Measurements from ENCODE around the gene OR8D2.
"Not testable (repeated sequence)": the region's sequence is repeated elsewhere in the genome, so short reads cannot be mapped to it uniquely, and the experiment has no call there.

Gene OR8D2

DNA sequence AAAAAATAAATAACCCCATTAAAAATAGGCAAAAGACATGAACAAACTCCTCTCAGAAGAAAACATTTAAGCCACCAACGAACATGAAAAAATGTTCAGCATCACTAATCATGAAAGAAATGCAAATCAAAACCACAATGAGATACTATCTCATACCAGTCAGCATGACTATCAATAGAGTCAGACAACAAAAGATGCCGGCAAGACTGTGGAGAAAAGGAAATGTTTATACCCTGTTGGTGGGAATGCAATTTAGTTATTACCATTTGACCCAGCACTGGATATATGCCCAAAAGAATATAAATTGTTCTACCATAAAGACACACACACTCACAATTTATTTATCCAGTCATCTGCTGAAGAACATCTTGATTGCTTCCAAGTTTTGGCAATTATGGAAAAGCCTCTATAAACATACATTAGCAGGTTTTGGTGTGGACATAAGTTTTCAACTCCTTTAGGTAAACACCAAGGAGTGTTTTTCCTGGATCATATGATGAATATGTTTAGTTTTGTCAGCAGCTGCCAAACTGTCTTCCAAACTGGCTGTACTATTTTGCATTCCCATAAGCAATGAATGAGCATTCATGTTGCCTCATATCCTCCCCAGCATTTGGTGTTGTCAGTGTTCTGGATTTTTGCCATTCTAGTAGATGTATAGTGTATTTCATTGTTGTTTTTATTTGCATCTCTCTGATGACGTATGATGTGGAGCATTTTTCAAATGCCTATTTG is 34.2 kb downstream of the OR8D2 start:
- no peak for DNase-seq (ENCODE audit: low spot score)

DNA sequence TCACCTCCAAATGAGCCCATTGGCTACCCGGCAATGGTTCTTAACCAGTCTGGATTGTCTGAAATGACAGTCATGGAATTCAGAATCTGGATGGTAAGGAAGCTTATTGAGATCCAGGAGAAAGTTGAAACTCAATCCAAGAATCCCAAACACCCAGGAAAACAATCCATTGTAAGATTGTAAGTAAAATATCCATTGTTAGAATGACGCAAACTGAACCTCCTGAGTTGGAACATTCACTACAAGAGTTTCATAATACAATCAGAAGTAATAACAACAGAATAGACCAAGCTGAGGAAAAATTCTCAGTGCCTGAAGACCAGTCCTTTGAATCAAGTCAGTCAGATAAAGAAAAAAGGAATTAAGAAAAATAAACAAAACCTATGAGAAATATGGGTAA is 41.7 kb downstream of the OR8D2 start:
- DNase-seq (ENCODE audit: low spot score) = no peak

DNA sequence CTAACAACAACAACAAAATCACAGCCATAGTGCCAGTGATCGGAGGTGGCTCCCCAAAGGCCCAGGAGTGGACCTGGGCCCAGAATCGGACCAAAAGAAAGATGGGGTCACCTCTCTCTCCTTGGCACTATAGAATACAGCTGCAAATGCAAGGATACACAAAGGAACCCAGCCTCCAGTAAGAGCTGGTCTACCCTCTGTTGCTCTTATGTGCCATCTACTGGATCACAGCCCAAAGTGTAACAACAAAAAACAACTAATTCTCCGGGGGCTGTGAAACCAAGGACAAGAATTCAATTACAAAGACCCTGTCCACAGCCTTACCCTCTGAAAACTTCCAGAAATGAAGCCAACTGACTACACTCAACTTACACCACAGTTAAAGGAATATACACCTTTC is 42.2 kb downstream of the OR8D2 start:
- DNase-seq (ENCODE audit: low spot score) = no peak

DNA sequence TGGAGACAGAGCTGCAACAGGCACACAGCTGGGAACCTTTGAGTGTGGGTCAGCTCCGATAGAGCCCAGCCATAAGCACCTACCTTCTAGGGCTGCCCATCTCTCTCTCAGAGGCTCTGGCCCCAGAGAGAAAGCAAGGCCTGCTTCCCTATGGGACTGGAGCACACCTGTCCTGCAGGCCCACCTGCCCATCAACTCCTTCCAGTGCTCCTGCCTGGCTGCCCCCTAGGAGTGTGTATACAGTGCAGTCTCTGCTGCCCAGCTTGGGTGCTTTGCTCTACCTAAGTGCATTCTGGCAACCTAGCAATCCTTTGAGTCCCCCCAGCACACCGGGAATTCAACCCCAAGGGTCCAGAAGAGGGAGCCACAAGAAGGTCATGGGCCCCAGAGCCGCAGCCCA is 42.8 kb downstream of the OR8D2 start:
- DNase-seq (ENCODE audit: low spot score) = no peak

DNA sequence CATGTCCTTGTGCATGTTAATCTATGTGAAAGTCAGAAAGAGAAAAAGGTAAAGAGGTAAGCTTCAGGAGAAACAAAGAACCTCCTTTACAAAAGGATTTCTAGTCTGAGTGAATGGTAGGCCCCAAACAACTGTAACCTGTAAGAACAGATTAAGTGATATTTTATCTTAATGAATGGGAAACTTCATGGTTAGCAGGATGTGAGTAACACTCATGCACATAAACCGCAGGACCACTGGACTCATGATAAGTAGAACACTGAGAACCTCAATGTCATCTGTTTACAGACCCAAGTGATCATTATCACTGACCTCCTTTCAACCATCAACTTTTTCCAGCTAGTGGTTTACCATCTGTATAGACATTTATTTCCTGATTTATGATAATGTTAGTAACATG is 43.9 kb downstream of the OR8D2 start:
- DNase-seq (ENCODE audit: low spot score) = no peak

DNA sequence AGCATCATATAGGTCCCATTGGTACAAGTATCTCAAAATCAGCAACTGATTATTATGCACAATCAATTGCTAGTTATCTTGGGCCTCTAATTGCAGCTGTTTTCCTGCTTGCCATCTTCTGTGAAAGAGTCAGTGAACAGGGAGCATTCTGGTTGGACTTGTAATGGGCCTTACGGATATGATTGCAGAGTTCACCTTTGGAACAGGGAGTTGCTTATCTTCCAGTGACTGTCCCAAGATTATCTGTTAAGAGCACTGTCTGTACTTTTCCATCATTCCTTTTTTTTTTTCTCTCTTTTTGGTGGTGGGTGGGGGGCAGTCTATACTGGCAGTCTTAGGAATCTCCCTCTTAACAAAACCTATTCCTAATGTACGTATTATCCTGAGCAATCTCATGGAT is 46.0 kb downstream of the OR8D2 start:
- no peak for DNase-seq (ENCODE audit: low spot score)

DNA sequence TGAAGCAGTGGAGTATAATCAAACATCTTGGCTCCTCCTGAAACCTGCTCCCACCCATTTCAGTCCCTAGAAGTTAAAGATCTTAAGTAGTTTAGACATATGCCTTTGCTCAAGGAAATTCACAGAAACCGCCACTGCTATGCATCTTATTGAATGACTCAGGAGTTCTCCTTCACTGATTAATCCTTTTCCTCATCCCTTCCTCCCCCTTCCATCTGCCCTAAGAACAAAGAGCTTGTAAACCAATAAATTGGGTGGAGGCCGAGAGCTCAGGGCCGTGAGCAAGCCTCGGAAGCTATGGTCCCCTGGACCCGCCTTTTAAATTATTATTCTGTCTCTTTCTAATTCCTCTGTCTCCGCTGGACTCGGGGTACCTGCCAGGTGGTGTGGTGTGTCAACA is 49.1 kb downstream of the OR8D2 start:
- not testable (repeated sequence) for DNase-seq (ENCODE audit: low spot score)

Data from globus pallidus (tissue), 1 donor.